ENCODE data around the gene TMEM143. TPM values are rescaled to one million over a fixed set of nuclear protein-coding genes. Genes with fewer than 3 reads are reported as not detected.

TMEM143 gene
- total and polyA plus RNA-seq, 10 donors, result 5.8 to 14.8 (median 9.1) TPM

DNA sequence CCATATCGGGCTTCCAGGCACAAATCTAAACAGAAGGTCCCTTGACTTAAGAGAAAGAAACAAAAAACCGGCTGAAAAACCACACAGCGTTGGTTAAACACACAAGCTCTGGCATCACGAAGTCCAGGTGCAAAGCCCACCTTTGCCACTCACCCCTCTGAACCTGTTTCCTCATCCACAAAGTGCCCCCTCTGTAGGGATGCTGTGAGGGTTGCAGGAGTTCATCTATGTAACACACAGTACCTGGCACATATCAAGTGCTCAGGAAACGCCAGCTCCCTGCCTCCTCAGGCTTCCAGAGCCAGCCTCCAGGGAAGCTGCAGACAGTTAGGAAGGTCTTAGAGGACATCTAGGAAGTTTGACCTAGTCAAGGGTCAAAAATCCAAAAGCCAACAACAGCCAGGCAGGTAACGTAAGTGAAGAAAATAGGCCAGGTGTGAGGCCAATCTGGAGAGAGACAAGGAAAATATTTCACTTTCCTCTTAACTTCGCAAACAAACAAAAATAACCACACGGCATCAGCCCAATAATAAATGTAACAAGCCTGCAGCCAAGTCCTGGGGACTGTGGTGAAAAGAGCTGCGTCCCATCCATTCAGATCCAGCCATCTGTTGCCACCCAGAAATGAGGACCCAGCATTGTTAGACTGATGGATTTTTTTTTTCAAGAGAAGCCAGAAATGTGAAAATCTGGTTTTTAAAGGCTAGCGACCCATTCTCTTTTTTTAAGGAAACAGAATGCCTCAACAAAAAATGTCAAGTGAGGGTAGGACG is 17.6 kb upstream of the TMEM143 start:
- H3K27me3 ChIP-seq (replicated peaks in 1 of 7), result no peaks in the 10 kb centered on the region
- H3K4me3 ChIP-seq, result no peak overlapping the region
- H3K4me1 ChIP-seq, result peaks cover 0 to 5% (median 0%) of the 10 kb centered on the region in 6 donors
- H3K9me3 ChIP-seq, result no peaks in the 10 kb centered on the region
- TF ChIP-seq POLR2A (IDR thresholded peaks at IDR 0.05), result no peak
- TF ChIP-seq, protein P1, sequence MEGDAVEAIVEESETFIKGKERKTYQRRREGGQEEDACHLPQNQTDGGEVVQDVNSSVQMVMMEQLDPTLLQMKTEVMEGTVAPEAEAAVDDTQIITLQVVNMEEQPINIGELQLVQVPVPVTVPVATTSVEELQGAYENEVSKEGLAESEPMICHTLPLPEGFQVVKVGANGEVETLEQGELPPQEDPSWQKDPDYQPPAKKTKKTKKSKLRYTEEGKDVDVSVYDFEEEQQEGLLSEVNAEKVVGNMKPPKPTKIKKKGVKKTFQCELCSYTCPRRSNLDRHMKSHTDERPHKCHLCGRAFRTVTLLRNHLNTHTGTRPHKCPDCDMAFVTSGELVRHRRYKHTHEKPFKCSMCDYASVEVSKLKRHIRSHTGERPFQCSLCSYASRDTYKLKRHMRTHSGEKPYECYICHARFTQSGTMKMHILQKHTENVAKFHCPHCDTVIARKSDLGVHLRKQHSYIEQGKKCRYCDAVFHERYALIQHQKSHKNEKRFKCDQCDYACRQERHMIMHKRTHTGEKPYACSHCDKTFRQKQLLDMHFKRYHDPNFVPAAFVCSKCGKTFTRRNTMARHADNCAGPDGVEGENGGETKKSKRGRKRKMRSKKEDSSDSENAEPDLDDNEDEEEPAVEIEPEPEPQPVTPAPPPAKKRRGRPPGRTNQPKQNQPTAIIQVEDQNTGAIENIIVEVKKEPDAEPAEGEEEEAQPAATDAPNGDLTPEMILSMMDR (IDR thresholded peaks at IDR 0.05 in 8 of 11, conservative IDR thresholded peaks at IDR 0.05 in 3 of 11), result no peak
- TF ChIP-seq POLR2AphosphoS5 (IDR thresholded peaks at IDR 0.05), result peak in 1 of 3 donors; percentile 26
- no peak overlapping the region for H3K27ac ChIP-seq
- intact Hi-C loops (cut with DNase I; ENCODE audit: low total_unique reads), result no loop called here
- 84 to 96% (median 89%) methylated on average over 11 of the region's 11 CpGs for WGBS, 5 donors
- peaks cover 0 to 67% (median 48%) of the 10 kb centered on the region in 6 donors for H3K36me3 ChIP-seq
- DNase-seq, result no peak

DNA sequence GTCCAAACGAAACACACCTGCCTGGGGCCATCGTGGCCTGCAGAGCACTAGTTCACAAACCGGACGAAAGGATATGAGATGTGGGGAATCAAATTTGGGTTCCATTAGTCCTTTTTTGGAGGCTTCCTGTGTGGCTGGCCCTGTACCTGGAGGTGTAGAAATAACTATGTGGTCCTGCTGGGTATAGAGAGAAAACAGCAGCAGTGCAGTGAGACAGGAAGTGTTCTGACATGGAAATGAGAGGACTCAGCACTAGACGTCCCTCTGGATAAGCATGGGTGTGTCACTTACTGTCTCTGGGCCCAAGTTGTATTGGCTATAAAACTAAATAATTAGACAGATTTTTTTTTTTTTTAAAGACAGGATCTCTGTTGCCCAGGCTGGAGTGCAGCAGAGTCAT is 15.3 kb upstream of the TMEM143 start:
- no peak overlapping the region for H3K4me3 ChIP-seq
- no peak for TF ChIP-seq POLR2AphosphoS5 (IDR thresholded peaks at IDR 0.05)
- TF ChIP-seq, protein P1 (IDR thresholded peaks at IDR 0.05 in 8 of 11, conservative IDR thresholded peaks at IDR 0.05 in 3 of 11), result no peak
- TF ChIP-seq POLR2A (IDR thresholded peaks at IDR 0.05), result no peak
- H3K9me3 ChIP-seq, result no peaks in the 10 kb centered on the region
- H3K36me3 ChIP-seq, result peaks cover 0 to 44% (median 24%) of the 10 kb centered on the region in 6 donors
- 77 to 84% (median 77%) methylated on average over 5 of the region's 5 CpGs for WGBS, 5 donors
- peaks cover 0 to 5% (median 0%) of the 10 kb centered on the region in 6 donors for H3K4me1 ChIP-seq
- no peaks in the 10 kb centered on the region for H3K27me3 ChIP-seq (replicated peaks in 1 of 7)
- no peak for DNase-seq
- intact Hi-C loops (cut with DNase I; ENCODE audit: low total_unique reads), result no loop called here
- no peak overlapping the region for H3K27ac ChIP-seq

DNA sequence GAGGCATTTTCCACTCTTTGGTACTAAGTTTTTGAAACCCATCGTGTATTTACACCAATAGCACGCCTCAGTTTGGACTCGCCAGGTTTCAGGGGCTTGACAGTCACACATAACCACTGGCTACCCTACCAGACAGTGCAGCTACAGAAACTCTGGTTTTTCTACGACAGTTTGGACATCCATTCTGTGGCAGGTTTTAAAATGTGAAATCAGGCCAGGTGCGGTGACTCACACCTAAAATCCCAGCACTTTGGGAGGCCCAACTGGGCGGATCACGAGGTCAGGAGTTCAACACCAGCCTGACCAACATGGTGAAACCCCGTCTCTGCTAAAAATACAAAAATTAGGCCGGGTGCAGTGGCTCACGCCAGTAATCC is 14.4 kb upstream of the TMEM143 start:
- Histone ChIP-seq H3K36me3 (peaks cover 0 to 35% (median 16%) of the 10 kb centered on the region in 6 donors), H3K4me1 (peaks cover 0 to 5% (median 0%) of the 10 kb centered on the region in 6 donors), H3K27me3 (replicated peaks in 1 of 7) (no peaks in the 10 kb centered on the region), H3K9me3 (no peaks in the 10 kb centered on the region), H3K27ac (no peak overlapping the region), H3K4me3 (no peak overlapping the region)
- TF ChIP-seq POLR2AphosphoS5 (IDR thresholded peaks at IDR 0.05) (no peak), POLR2A (IDR thresholded peaks at IDR 0.05) (no peak)
- TF ChIP-seq, protein P1 (IDR thresholded peaks at IDR 0.05 in 8 of 11, conservative IDR thresholded peaks at IDR 0.05 in 3 of 11), result no peak
- 89 to 93% (median 90%) methylated on average over 10 of the region's 10 CpGs for WGBS, 5 donors
- DNase-seq, result no peak
- intact Hi-C loops (cut with DNase I; ENCODE audit: low total_unique reads), result no loop called here

DNA sequence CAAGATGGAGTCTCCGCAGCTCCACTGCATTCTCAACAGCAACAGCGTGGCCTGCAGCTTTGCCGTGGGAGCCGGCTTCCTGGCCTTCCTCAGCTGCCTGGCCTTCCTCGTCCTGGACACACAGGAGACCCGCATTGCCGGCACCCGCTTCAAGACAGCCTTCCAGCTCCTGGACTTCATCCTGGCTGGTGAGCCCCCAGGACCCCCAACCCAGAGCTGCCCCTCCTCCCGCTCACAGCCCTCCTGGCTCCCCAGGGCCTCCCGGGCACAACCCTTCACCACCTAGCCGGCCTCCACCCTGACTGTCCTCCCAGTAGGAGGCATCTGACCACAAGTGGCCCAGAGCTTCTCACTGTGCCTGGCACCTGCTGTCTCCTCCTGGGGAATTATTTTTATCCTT is 9.8 kb upstream of the TMEM143 start:
- WGBS, 5 donors, result 83 to 96% (median 90%) methylated on average over 11 of the region's 11 CpGs

More for the DNA sequence above, 9.8 kb upstream of the TMEM143 start:
- no peaks in the 10 kb centered on the region for H3K36me3 ChIP-seq
- peaks cover 0 to 5% (median 0%) of the 10 kb centered on the region in 6 donors for H3K4me1 ChIP-seq
- H3K27ac ChIP-seq, result no peak overlapping the region
- DNase-seq, result no peak
- no peaks in the 10 kb centered on the region for H3K9me3 ChIP-seq
- no peak overlapping the region for H3K4me3 ChIP-seq
- no peak for TF ChIP-seq POLR2A (IDR thresholded peaks at IDR 0.05)
- TF ChIP-seq, protein P1 (IDR thresholded peaks at IDR 0.05 in 8 of 11, conservative IDR thresholded peaks at IDR 0.05 in 3 of 11), result no peak
- TF ChIP-seq POLR2AphosphoS5 (IDR thresholded peaks at IDR 0.05), result no peak
- H3K27me3 ChIP-seq (replicated peaks in 1 of 7), result no peaks in the 10 kb centered on the region
- intact Hi-C loops (cut with DNase I; ENCODE audit: low total_unique reads), result no loop called here
